Natural killer cell (primary cell): ENCODE results near the gene PRKD3. TPM values are rescaled to one million over a fixed set of nuclear protein-coding genes. Genes with fewer than 3 reads are reported as not detected.
A peak's percentile ranks its signal among the peaks of the same experiment; 100 is the strongest.

Experiments used
- ATAC-seq, 3 donors: fragments of 150-1000 bp in 2 of 3; fragments of 200-7000 bp in 1 of 3; cut with Tn5 transposase; 1 replicate in 1 of 3; 2 replicates in 2 of 3; pipeline ENCODE4 v1.10.0; 2021; ENCODE audit warnings: mild to moderate bottlenecking in 2 of 3, moderate library complexity in 2 of 3
- DNase-seq, 2 donors: peaks; one replicate each; pipeline versions ENCODE4 v3.0.0 to v3.0.0-alpha.2; 2013 to 2021; ENCODE audit warnings: mixed read lengths in 1 of 2
- H3K27ac ChIP-seq: one replicate; pipeline ENCODE4 v1.5.1; 2013; ENCODE audit warnings: mild to moderate bottlenecking, low read length
- H3K27me3 ChIP-seq: one replicate; pipeline ENCODE4 v1.6.1; 2013; ENCODE audit warnings: low read length; ENCODE audit not compliant: control insufficient read depth, insufficient read depth
- H3K36me3 ChIP-seq: one replicate; pipeline ENCODE4 v1.6.1; 2013; ENCODE audit warnings: low read length; ENCODE audit not compliant: control insufficient read depth, insufficient read depth
- H3K4me1 ChIP-seq: one replicate; pipeline ENCODE4 v1.6.1; 2013; ENCODE audit warnings: low read length; ENCODE audit not compliant: control insufficient read depth, insufficient read depth
- H3K4me3 ChIP-seq: one replicate; pipeline ENCODE4 v1.5.1; 2013; ENCODE audit warnings: low read length
- H3K9me3 ChIP-seq: one replicate; pipeline ENCODE4 v1.6.1; 2013; ENCODE audit warnings: low read length; ENCODE audit not compliant: control insufficient read depth, insufficient read depth
- H3K27ac Mint-ChIP-seq, 2 donors: one replicate each; pipeline ENCODE4 v1.8.0; 2022; ENCODE audit warnings: mild to moderate bottlenecking in 2 of 2, mixed read lengths in 2 of 2, moderate library complexity in 1 of 2
- H3K27me3 Mint-ChIP-seq, 2 donors: one replicate each; pipeline ENCODE4 v1.8.0; 2022; ENCODE audit warnings: low read depth in 2 of 2, mixed read lengths in 2 of 2
- H3K36me3 Mint-ChIP-seq: one replicate; pipeline ENCODE4 v1.8.0; 2022; ENCODE audit warnings: mixed read lengths
- H3K4me1 Mint-ChIP-seq, 2 donors: one replicate each; pipeline ENCODE4 v1.8.0; 2022; ENCODE audit warnings: mixed read lengths in 2 of 2
- H3K4me3 Mint-ChIP-seq: one replicate; pipeline ENCODE4 v1.8.0; 2022; ENCODE audit warnings: mild to moderate bottlenecking, moderate library complexity, mixed read lengths
- H3K9me3 Mint-ChIP-seq, 2 donors: one replicate each; pipeline ENCODE4 v1.8.0; 2022; ENCODE audit warnings: mixed read lengths in 2 of 2
- WGBS: methylation state at CpG from one replicate; pipeline ENCODE4 v1.1.7; 2013; ENCODE audit warnings: missing lambda C conversion rate; ENCODE audit not compliant: insufficient coverage; 5-methylcytosine and 5-hydroxymethylcytosine counted together
- intact Hi-C: fragments of 100-400 bp; cut with micrococcal nuclease; formaldehyde crosslinking; loops from one replicate; pipeline ENCODE4 v1.14.2; 2022
- total RNA-seq, 4 donors: library from RNA; stranded (reverse); fragments of 120-200 nt in 1 of 4; gene quantifications; one replicate each; pipeline versions ENCODE4 v1.2.3 to v1.2.4, GENCODE V29; 2013 to 2022
- TF ChIP-seq, protein P1 (sequence below): fragments of 200-600 bp; IDR thresholded peaks from one replicate; pipeline ENCODE4 v1.8.0; 2022; ENCODE audit warnings: antibody characterized with exemption

Gene PRKD3
- total RNA-seq, 3 donors from 2014 or later (not counting 1 experiment from before 2014, with no cell fraction given) = 64.4 to 76.2 (median 65.1) TPM

DNA sequence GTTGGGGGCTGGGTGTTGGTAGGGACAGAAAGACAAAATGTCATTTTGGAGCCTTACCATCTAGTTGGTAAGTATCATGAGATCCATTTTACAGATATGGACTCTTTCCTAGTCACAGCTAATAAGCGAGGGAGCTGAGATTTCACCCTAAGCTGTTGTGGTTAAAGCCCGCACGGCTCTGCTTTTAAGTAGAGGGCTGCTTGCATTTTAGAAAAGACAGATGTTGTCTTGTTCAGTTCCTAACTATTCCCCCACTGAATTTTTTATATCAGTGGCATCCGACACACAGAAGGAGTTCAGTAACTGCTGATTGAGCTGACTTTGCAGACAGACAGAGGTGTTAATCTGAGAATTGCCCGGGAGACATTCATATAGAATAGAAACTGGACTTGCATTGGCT is 23.5 kb upstream of the PRKD3 start:
- peaks cover 4% of the 10 kb centered on the region for H3K27me3 ChIP-seq
- H3K27me3 Mint-ChIP-seq = peaks cover 15 to 45% of the 10 kb centered on the region in 2 donors
- ATAC-seq (no peak), DNase-seq (no peak)
- H3K27ac ChIP-seq = no peak overlapping the region
- no peak overlapping the region for H3K27ac Mint-ChIP-seq
- no peaks in the 10 kb centered on the region for H3K9me3 ChIP-seq
- no peak overlapping the region for H3K4me3 ChIP-seq
- no peaks in the 10 kb centered on the region for H3K36me3 ChIP-seq
- no peaks in the 10 kb centered on the region for H3K9me3 Mint-ChIP-seq
- H3K4me1 ChIP-seq = peaks cover 20% of the 10 kb centered on the region
- TF ChIP-seq, protein P1, sequence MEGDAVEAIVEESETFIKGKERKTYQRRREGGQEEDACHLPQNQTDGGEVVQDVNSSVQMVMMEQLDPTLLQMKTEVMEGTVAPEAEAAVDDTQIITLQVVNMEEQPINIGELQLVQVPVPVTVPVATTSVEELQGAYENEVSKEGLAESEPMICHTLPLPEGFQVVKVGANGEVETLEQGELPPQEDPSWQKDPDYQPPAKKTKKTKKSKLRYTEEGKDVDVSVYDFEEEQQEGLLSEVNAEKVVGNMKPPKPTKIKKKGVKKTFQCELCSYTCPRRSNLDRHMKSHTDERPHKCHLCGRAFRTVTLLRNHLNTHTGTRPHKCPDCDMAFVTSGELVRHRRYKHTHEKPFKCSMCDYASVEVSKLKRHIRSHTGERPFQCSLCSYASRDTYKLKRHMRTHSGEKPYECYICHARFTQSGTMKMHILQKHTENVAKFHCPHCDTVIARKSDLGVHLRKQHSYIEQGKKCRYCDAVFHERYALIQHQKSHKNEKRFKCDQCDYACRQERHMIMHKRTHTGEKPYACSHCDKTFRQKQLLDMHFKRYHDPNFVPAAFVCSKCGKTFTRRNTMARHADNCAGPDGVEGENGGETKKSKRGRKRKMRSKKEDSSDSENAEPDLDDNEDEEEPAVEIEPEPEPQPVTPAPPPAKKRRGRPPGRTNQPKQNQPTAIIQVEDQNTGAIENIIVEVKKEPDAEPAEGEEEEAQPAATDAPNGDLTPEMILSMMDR = no peak
- H3K36me3 Mint-ChIP-seq = no peaks in the 10 kb centered on the region
- WGBS = 88% methylated on average over 5 of the region's 5 CpGs
- no peak overlapping the region for H3K4me3 Mint-ChIP-seq
- H3K4me1 Mint-ChIP-seq = peaks cover 10 to 15% of the 10 kb centered on the region in 2 donors
- intact Hi-C loops = no loop called here

DNA sequence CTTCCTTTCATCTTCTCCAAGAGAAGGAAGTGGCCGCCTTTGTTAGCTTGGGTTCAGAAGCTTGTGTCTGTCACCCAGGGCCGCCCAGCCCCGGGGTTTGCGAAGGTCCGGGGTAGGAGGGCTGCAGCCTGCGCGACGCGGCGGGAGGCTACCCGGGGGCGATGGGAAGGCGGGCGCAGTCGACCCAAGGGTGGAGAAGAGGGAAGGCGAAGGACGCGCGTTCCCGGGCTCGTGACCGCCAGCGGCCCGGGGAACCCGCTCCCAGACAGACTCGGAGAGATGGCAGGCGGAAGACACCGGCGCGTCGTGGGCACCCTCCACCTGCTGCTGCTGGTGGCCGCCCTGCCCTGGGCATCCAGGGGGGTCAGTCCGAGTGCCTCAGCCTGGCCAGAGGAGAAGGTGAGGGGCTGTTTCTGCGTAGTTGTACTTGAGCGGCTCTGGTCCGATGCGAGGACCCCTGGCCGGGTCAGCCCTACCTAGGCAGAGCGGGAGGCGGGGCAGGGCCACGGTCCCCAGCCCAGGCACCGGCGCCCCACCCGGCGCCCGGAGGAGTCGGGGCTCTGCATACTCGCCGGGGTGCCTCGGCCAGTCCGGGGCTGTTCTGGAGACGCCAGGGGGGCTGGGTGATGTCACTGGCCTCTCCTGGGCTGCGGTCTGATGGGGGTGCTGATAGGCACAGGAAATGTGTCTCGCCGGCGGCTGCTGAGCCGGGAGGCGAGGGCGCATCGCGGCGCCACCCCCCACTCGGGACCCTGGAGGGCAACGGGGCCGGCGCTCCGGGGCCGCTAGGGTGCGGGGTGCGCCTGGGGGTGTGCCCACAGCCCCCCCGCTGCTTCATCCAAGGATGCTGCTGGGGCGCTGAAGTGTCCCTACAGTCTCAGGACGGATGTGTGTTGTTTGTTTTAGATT is 20.1 kb upstream of the PRKD3 start, which contains the start of gene QPCT:
QPCT (plus strand) TSS at position 178 of the 909 bp plus-strand sequence; CDS start at position 280, 102 bp downstream.
- peaks cover 21 to 49% of the 10 kb centered on the region in 2 donors for H3K27me3 Mint-ChIP-seq
- intact Hi-C loops = loop anchor here (1.0 kb wide), 1 partner anchor 46 kb away; no protein-coding TSS in a partner anchor
- H3K4me3 ChIP-seq = peak within 1 kb of the TSS; percentile 22

DNA sequence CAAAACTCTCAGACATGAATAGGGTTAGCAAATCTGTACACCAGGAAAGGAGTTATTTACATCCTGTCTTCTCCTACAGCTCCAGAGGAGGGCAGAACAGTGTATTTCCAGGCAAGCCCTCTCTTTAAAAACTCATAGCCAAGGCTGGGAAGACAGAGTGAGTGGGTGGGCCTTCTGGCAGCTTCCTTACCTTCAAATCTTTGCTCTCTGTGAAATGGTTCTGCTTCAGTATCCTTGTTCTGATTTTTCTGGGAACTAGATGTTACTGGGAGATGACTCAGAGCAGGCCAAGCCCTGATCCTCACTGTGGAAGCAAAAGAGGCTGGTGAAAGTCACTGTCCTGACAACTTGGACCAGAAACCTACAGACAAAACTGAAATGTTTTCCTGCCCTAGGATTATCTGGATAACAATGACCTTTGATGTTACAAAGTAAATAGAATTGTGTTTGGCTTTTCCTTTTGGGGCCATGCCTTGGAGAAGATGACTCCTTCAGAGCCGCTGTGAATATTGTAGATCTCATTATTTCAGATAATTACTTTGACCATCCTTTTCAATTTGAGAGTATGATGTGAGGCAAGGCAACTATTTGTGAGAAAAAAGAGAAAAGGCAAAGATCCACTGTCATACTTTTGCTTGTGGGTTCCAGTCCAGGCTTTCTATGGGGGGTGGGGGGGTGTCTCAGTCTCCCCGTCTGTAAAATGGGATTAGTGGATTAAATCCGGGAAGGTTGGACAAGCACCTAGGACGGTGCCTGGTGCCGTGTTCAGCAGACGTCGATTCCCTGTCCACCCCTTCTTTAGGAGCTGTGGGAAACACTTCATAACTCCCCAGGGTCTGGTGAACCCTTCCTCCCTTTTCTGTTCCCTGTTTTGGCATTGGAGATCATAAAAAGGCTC is 19.2 kb upstream of the PRKD3 start:
- TF ChIP-seq, protein P1 = no peak
- Histone ChIP-seq H3K4me1 (peaks cover 15% of the 10 kb centered on the region), H3K36me3 (no peaks in the 10 kb centered on the region), H3K9me3 (no peaks in the 10 kb centered on the region), H3K4me3 (peak overlapping the region; percentile 22), H3K27ac (no peak overlapping the region), H3K27me3 (peaks cover 4% of the 10 kb centered on the region)
- H3K9me3 Mint-ChIP-seq = no peaks in the 10 kb centered on the region
- DNase-seq (peak in 1 of 2 donors; percentile 21), ATAC-seq (no peak)
- 95% methylated on average over 6 of the region's 7 CpGs for WGBS
- H3K27me3 Mint-ChIP-seq = peaks cover 21 to 49% of the 10 kb centered on the region in 2 donors
- peak overlapping the region; percentile 87 for H3K4me3 Mint-ChIP-seq
- intact Hi-C loops = no loop called here
- H3K36me3 Mint-ChIP-seq = no peaks in the 10 kb centered on the region
- peaks cover 10 to 11% of the 10 kb centered on the region in 2 donors for H3K4me1 Mint-ChIP-seq
- H3K27ac Mint-ChIP-seq = peak overlapping the region; percentile 23 to 80

More for the DNA sequence above, 20.1 kb upstream of the PRKD3 start, which contains the start of gene QPCT:
- H3K9me3 Mint-ChIP-seq = no peaks in the 10 kb centered on the region
- peaks cover 4% of the 10 kb centered on the region for H3K27me3 ChIP-seq
- no peak within 1 kb of the TSS for H3K27ac ChIP-seq
- H3K4me1 Mint-ChIP-seq = peaks cover 10 to 11% of the 10 kb centered on the region in 2 donors
- H3K4me3 Mint-ChIP-seq = peak within 1 kb of the TSS; percentile 87
- H3K27ac Mint-ChIP-seq = peak within 1 kb of the TSS; percentile 23 to 80
- whole genome bisulfite sequencing = 3% methylated on average over 73 of the region's 73 CpGs
- no peaks in the 10 kb centered on the region for H3K36me3 ChIP-seq
- ATAC-seq (peak; percentile 91 to 94 (median 93)), DNase-seq (peak; percentile 63 to 80)
- TF ChIP-seq, protein P1 = no peak
- H3K9me3 ChIP-seq = no peaks in the 10 kb centered on the region
- H3K4me1 ChIP-seq = peaks cover 15% of the 10 kb centered on the region
- no peaks in the 10 kb centered on the region for H3K36me3 Mint-ChIP-seq
